Uterus (tissue), 2 donors: ENCODE results near the gene EVA1C.

Experiments used
- CTCF ChIP-seq, 4 experiments: fragments of 200-600 bp in 2 of 4; fragments of 450-650 bp in 2 of 4; sonication (generic) in 2 of 4; IDR thresholded peaks; one replicate each; pipeline ENCODE4 v1.5.1; 2016 to 2019; ENCODE audit warnings: antibody characterized with exemption in 4 of 4, mild to moderate bottlenecking in 2 of 4, moderate library complexity in 1 of 4
- POLR2A ChIP-seq, 2 donors: fragments of 450-650 bp; IDR thresholded peaks; one replicate each; pipeline ENCODE4 v1.6.1; 2016; ENCODE audit warnings: antibody characterized with exemption in 2 of 2, mild to moderate bottlenecking in 1 of 2, moderate library complexity in 1 of 2

GRCh38 chr21:32372755-32373154 lies 39.8 kb upstream of the EVA1C start:
- TF ChIP-seq CTCF (IDR thresholded peaks at IDR 0.05), result no peak
- TF ChIP-seq POLR2A (IDR thresholded peaks at IDR 0.05), result no peak
